Stimulated activated memory B cell treated with anti-CD40 and anti-IgM and Interleukin-4, amounts not matched to agents 10 μg/mL and 1 μg/mL and 100 μg/mL, for 72 hours (primary cell): ENCODE results near the gene ZDHHC24.
"Not testable (repeated sequence)": the region's sequence is repeated elsewhere in the genome, so short reads cannot be mapped to it uniquely, and the experiment has no call there.

Experiments used
- ATAC-seq: fragments of 150-1000 bp; cut with Tn5 transposase; 2 replicates; pipeline ENCODE4 v1.10.0; 2021
- H3K27ac Mint-ChIP-seq: one replicate; pipeline ENCODE4 v1.8.0; 2022; ENCODE audit warnings: mild to moderate bottlenecking, mixed read lengths
- H3K27me3 Mint-ChIP-seq: one replicate; pipeline ENCODE4 v1.8.0; 2022; ENCODE audit warnings: mixed read lengths
- H3K36me3 Mint-ChIP-seq: one replicate; pipeline ENCODE4 v1.8.0; 2022; ENCODE audit warnings: mixed read lengths
- H3K4me1 Mint-ChIP-seq: one replicate; pipeline ENCODE4 v1.8.0; 2022; ENCODE audit warnings: mixed read lengths
- H3K4me3 Mint-ChIP-seq: one replicate; pipeline ENCODE4 v1.8.0; 2022; ENCODE audit warnings: mild to moderate bottlenecking, moderate library complexity, mixed read lengths
- H3K9me3 Mint-ChIP-seq: one replicate; pipeline ENCODE4 v1.8.0; 2022; ENCODE audit warnings: mixed read lengths

Gene ZDHHC24

GRCh38 chr11:66545701-66546367, at the start of gene ZDHHC24:
Gene ZDHHC24 (minus strand): TSS chr11:66546048. CDS start chr11:66546003, 45 bp downstream.
- Mint-ChIP-seq H3K36me3 (peaks cover 23% of the 10 kb centered on the region), H3K4me1 (peaks cover 35% of the 10 kb centered on the region), H3K9me3 (no peaks in the 10 kb centered on the region), H3K27ac (peak within 1 kb of the TSS; percentile 72), H3K27me3 (no peaks in the 10 kb centered on the region), H3K4me3 (peak within 1 kb of the TSS; percentile 87)
- ATAC-seq = peak; percentile 94

- Mint-ChIP-seq H3K27ac (peak overlapping the region; percentile 71), H3K27me3 (no peaks in the 10 kb centered on the region), H3K36me3 (peaks cover 2% of the 10 kb centered on the region), H3K4me3 (peak overlapping the region; percentile 59), H3K4me1 (peaks cover 44% of the 10 kb centered on the region), H3K9me3 (no peaks in the 10 kb centered on the region)
- no peak for ATAC-seq
Observed at GRCh38 chr11:66595245-66595904, 49.5 kb upstream of the ZDHHC24 start.

GRCh38 chr11:66593650-66594049, 47.8 kb upstream of the ZDHHC24 start:
- Mint-ChIP-seq H3K4me1 (peaks cover 40% of the 10 kb centered on the region), H3K27ac (peak overlapping the region; percentile 97), H3K9me3 (no peaks in the 10 kb centered on the region), H3K27me3 (no peaks in the 10 kb centered on the region), H3K36me3 (no peaks in the 10 kb centered on the region), H3K4me3 (peak overlapping the region; percentile 100)
- no peak for ATAC-seq

GRCh38 chr11:66593303-66593635, 47.4 kb upstream of the ZDHHC24 start:
- Mint-ChIP-seq H3K4me1 (peaks cover 40% of the 10 kb centered on the region), H3K27ac (peak overlapping the region; percentile 97), H3K9me3 (no peaks in the 10 kb centered on the region), H3K36me3 (no peaks in the 10 kb centered on the region), H3K4me3 (peak overlapping the region; percentile 100), H3K27me3 (no peaks in the 10 kb centered on the region)
- peak; percentile 1 for ATAC-seq

- H3K27ac Mint-ChIP-seq = peak within 1 kb of the TSS; percentile 97
- ATAC-seq = peak; percentile 98
- no peaks in the 10 kb centered on the region for H3K9me3 Mint-ChIP-seq
- no peaks in the 10 kb centered on the region for H3K36me3 Mint-ChIP-seq
- H3K4me3 Mint-ChIP-seq = peak within 1 kb of the TSS; percentile 100
- peaks cover 40% of the 10 kb centered on the region for H3K4me1 Mint-ChIP-seq
- H3K27me3 Mint-ChIP-seq = no peaks in the 10 kb centered on the region
Observed at GRCh38 chr11:66592457-66593302, 46.8 kb upstream of the ZDHHC24 start, which contains the start of the genes CCDC87 and CCS. Gene CCDC87 (minus strand): TSS chr11:66593063. CDS start chr11:66593015, 48 bp downstream. Gene CCS (plus strand): TSS chr11:66593185. CDS start chr11:66593262, 77 bp downstream.

GRCh38 chr11:66591175-66591574, 45.3 kb upstream of the ZDHHC24 start:
- Mint-ChIP-seq H3K27me3 (no peaks in the 10 kb centered on the region), H3K27ac (peak overlapping the region; percentile 97), H3K4me3 (no peak overlapping the region)

GRCh38 chr11:66589996-66590675, 44.3 kb upstream of the ZDHHC24 start:
- no peak overlapping the region for H3K27ac Mint-ChIP-seq
- no peak overlapping the region for H3K4me3 Mint-ChIP-seq

More at GRCh38 chr11:66591175-66591574, 45.3 kb upstream of the ZDHHC24 start:
- ATAC-seq = no peak
- no peaks in the 10 kb centered on the region for H3K36me3 Mint-ChIP-seq
- H3K4me1 Mint-ChIP-seq = peaks cover 40% of the 10 kb centered on the region
- H3K9me3 Mint-ChIP-seq = no peaks in the 10 kb centered on the region

GRCh38 chr11:66589315-66589714, 43.5 kb upstream of the ZDHHC24 start:
- not testable (repeated sequence) for H3K9me3 Mint-ChIP-seq, H3K27me3 Mint-ChIP-seq, H3K27ac Mint-ChIP-seq, H3K4me3 Mint-ChIP-seq, H3K36me3 Mint-ChIP-seq, ATAC-seq
- peaks cover 22% of the 10 kb centered on the region for H3K4me1 Mint-ChIP-seq

More at GRCh38 chr11:66589996-66590675, 44.3 kb upstream of the ZDHHC24 start:
- Mint-ChIP-seq H3K27me3 (no peaks in the 10 kb centered on the region), H3K4me1 (peaks cover 30% of the 10 kb centered on the region), H3K9me3 (no peaks in the 10 kb centered on the region), H3K36me3 (no peaks in the 10 kb centered on the region)
- ATAC-seq = no peak

- H3K27ac Mint-ChIP-seq = no peak overlapping the region
- H3K27me3 Mint-ChIP-seq = no peaks in the 10 kb centered on the region
- H3K9me3 Mint-ChIP-seq = peaks cover 7% of the 10 kb centered on the region
- no peak for ATAC-seq
- no peak overlapping the region for H3K4me3 Mint-ChIP-seq
- H3K36me3 Mint-ChIP-seq = no peaks in the 10 kb centered on the region
- no peaks in the 10 kb centered on the region for H3K4me1 Mint-ChIP-seq
Observed at GRCh38 chr11:66586136-66586535, 40.3 kb upstream of the ZDHHC24 start.

- not testable (repeated sequence) for H3K36me3 Mint-ChIP-seq, H3K27me3 Mint-ChIP-seq, H3K4me1 Mint-ChIP-seq, ATAC-seq, H3K9me3 Mint-ChIP-seq, H3K4me3 Mint-ChIP-seq, H3K27ac Mint-ChIP-seq
Observed at GRCh38 chr11:66585447-66585846, 39.6 kb upstream of the ZDHHC24 start.

GRCh38 chr11:66582565-66583147, 36.8 kb upstream of the ZDHHC24 start:
- ATAC-seq, H3K4me1 Mint-ChIP-seq, H3K36me3 Mint-ChIP-seq, H3K4me3 Mint-ChIP-seq, H3K27ac Mint-ChIP-seq, H3K9me3 Mint-ChIP-seq, H3K27me3 Mint-ChIP-seq: not testable (repeated sequence)

GRCh38 chr11:66581261-66581660, 35.4 kb upstream of the ZDHHC24 start:
- H3K9me3 Mint-ChIP-seq = peaks cover 7% of the 10 kb centered on the region
- no peaks in the 10 kb centered on the region for H3K27me3 Mint-ChIP-seq
- no peak for ATAC-seq
- H3K4me1 Mint-ChIP-seq = peaks cover 7% of the 10 kb centered on the region
- H3K27ac Mint-ChIP-seq = no peak overlapping the region
- H3K36me3 Mint-ChIP-seq = no peaks in the 10 kb centered on the region
- H3K4me3 Mint-ChIP-seq = no peak overlapping the region

- Mint-ChIP-seq H3K9me3 (peaks cover 7% of the 10 kb centered on the region), H3K27ac (no peak overlapping the region), H3K4me1 (peaks cover 7% of the 10 kb centered on the region), H3K36me3 (no peaks in the 10 kb centered on the region), H3K27me3 (no peaks in the 10 kb centered on the region), H3K4me3 (no peak overlapping the region)
- ATAC-seq = no peak
Observed at GRCh38 chr11:66580803-66581202, 35.0 kb upstream of the ZDHHC24 start.

GRCh38 chr11:66579017-66579606, 33.3 kb upstream of the ZDHHC24 start:
- Mint-ChIP-seq H3K4me3 (no peak overlapping the region), H3K9me3 (peaks cover 7% of the 10 kb centered on the region), H3K4me1 (peaks cover 7% of the 10 kb centered on the region), H3K27me3 (peaks cover 17% of the 10 kb centered on the region), H3K27ac (no peak overlapping the region), H3K36me3 (no peaks in the 10 kb centered on the region)
- ATAC-seq = peak; percentile 74
